Kidney glomerular epithelial cell (primary cell): ENCODE data around the gene ZNF275.
"Not testable (repeated sequence)": the region's sequence is repeated elsewhere in the genome, so short reads cannot be mapped to it uniquely, and the experiment has no call there.

Experiments used
- DNase-seq: peaks from one replicate; lab custom pipeline; 2025; lab: John Stamatoyannopoulos, UW

ZNF275 gene

DNA sequence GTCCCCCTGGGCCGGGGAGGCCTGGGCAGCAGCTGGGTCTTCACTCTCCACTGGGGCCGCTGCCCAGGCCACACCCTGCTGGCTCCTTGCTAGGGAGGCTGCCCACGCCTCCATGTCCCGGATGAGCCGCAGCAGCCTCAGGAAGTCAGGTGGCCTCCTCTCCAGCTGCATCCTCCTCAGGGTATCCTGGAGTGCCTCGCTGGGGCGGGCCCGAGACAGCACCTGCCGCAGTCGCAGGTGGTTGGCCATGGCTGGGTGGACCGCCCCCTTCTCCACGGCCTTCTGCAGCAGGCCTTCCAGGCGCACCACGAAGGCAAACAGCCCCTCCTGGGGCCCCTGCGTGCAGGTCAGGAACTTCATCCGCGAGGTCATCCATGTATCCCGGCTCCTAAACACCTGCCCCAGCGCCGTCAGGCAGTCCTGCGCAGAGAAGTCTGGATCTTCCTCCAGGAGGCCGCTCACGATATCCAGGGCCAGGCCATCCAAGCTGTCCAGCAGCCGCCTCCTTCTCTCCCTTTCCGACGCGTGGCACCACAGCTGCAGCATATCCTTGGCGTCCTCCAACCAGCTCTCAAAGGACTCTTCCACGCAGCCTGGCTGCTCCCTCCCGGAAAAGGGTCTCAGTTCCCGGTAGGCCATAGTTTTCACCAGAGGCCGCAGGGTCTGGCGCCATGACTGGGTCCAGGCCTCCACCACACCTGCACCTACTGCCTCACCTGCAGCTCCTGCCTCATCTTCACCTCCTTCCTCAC, 14.5 kb upstream of the ZNF275 start:
- no peak for DNase-seq

DNA sequence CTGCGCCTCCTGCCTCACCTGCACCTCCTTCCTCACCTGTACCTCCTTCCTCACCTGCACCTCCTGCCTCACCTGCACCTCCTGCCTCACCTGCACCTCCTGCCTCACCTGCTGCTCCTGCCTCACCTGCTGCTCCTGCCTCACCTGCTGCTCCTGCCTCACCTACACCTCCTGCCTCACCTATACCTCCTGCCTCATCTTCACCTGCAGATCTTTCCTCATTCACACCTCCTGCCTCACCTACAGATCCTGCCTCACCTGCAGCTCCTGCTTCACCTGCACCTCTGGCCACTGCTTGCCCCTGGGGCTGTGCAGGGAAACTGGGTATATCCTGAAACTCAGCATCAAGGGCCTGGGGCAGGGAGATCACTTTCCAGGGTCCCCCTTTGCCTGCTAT, 13.9 kb upstream of the ZNF275 start:
- not testable (repeated sequence) for DNase-seq

DNA sequence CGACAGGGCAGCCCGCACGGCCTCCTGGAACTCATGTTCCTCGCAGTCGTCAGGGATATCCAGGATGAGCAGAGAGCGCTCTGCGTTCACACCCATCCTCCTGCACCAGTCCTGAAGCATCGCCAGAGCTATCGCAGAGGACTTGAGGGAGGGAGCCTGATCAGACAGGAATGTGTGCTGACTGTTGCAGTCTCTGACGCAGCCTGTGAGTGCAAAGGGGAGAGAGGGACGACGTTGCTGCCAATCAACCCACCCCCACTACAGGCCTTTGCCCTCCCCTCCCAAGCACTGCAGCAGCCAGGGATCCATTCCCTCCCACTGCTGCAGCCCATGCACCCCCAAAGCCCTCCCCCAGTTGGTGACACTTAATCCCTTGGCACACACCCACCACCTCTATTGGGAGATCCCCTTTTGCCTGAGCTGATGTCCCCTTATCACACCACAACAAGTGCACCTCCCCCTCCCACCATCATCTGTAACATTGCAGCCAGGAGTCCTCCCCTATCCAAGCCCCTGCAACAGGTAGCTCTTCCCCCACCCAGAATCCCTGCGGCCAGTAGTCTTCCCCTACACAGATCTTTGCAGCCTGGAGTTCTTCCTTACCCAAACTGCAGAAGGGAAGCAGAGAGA, 13.3 kb upstream of the ZNF275 start:
- no peak for DNase-seq

DNA sequence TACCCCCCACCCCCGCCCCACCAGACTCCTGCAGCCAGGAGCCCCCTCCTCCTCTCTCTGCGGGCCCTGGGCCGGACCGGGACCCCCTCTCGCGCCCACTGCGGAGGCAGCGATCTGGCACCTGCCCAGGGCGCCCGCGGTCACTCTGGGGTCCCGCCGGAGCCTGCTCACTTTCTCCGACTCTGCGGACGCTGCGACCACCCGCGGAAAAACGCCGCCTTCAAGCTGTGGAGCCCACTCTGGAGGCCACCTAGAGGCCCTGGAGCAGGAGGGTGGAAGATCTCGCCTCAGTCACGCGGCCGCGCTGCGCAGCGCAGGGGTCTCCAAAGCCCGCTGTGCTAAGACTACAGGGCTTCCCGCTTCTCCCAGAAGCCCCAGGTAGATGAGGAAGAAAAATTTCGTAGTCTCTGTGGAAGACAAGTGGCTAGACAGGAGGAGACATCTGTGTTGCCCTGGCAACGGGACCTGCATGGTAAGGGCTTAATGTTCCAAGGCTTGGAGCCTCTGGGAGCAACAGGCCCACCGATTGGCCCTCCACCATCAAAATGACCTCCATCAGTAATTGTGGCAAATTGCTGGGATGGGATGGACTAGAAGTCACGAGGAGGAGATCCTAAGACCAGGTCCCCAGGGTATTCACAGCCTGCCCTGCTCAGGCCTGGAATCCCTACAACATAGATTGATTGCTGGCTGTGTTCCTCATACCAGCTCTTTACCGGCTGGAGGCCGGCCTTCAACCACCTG, 12.4 kb upstream of the ZNF275 start, which contains the start of gene PNMA6F:
PNMA6F (minus strand) TSS at position 387 of the 744 bp plus-strand sequence. CDS start 1,093 bp downstream, outside the sequence.
- no peak for DNase-seq

DNA sequence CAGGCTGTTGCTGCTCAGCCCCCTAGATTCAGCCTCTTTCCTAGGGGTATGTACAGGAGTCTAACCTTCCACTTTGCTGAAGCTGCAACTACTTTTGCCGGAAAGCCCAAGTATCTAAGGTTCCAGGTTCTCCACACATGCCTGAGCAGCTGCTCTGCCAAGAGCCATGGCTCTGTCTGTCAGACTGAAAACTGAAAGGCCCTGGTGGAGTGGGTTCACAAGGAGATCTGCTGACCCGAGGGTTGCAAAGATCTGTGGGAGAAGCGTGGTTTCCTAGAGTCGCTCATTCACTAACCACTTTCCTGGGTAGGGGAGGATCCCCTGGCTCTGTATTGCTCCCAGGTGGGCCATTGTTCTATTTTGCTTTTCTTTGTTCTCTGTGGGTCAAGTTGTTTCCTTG, 6.4 kb upstream of the ZNF275 start:
- no peak for DNase-seq

DNA sequence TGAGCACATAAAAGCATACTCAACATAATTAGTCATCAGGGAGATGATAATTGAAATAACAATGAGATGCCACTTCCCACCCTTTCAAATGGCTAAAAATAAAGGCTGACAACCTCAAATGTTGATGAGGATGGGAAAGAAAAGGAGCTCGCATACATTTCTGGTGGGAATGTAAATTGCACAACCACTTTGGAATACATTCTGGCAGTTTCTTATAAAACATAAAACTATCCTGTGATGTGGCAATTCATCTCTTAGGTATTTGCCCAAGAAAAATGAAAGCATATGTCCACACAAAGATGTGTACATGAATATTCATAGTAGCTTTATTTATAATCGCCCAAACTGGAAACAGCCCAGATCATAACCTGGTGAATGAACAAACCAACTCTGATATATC, 687 bp upstream of the ZNF275 start:
- DNase-seq: no peak

DNA sequence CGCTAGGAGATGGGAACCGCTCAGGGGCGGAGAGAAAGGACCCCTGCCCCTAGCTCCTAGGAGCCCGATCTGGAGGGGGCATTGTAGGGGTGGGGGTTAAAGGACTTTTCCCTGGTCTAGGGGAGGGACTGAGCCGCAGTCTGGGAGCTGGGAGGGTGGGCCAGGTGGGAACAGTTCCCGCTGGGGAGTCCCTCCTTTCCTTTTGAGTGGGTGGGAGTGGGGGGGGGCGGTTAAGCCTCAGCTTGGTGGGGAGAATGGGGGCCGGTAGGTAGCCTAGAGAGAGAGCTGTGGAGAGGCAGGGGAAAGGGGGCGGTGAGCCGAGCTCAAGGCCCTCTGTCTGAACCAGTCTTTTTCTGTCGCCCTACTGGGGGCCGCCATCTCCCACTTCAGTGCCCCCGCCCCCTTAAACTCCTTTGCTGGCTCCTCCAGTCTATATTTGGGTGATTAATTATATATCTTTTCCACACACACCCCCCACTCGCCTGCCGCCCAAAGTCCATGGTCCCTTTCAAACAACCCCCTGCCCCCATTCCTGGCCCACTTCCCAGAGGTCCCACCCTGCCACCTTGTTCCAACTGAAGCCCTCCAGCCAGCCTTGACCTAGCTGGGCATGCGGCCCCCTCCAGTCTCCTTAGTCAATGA, 822 bp downstream of the ZNF275 start:
- no peak for DNase-seq

DNA sequence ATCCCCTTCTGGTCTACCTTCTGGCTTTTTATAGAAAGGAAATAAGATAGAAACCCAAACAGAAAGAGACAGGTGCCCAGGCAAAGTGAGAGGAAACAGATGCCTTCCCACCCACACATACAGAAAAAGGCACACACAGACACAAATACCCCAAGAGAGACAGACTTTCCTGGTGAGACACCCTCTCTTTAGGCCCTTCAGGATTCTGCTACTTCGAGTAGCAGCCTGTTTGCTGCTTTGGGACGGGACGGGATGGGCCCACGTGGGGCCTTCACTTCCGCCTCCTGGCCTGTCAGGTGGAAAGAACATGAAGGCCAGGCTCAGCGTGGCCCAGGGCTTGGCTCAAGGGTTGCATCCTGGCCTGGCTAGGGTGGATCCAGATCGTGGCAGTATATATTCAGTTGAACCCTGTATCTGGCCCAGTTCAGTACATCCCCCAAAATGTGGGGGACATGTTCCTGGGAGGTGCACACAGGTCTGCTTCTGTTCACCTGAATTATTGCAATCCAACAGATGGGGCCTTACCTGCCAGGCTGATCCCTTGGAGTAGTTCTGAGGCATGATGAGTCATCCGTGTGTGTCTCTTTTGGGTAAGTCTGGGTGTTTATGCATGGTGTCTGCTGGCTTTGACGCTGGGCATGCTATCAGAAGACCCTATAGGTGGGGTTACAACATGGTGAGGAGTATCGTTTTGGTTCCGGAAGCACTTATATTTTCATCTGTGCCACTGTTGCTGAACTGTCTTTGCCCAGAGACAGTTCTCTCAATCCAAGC, 2.4 kb downstream of the ZNF275 start:
- DNase-seq: no peak

DNA sequence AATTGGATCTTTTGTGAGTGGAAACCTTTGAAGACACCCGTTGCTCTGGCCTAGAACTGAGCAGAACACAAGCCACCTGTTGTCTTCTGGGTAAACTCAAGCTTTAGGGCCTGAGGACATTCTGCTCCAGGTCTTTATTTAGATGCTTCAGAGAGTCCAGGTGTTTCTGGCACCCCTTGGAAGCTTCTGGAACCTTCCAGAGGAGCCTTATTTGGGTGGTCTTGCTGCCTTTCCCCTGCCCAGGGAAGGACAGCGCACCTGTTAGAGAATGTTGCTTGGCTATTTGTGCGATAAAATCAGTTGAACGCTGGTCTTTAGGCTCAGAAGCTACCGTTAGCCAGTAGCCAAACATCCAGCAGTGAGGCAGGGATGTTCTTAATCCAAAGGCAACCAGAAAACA, 3.0 kb downstream of the ZNF275 start:
- no peak for DNase-seq

DNA sequence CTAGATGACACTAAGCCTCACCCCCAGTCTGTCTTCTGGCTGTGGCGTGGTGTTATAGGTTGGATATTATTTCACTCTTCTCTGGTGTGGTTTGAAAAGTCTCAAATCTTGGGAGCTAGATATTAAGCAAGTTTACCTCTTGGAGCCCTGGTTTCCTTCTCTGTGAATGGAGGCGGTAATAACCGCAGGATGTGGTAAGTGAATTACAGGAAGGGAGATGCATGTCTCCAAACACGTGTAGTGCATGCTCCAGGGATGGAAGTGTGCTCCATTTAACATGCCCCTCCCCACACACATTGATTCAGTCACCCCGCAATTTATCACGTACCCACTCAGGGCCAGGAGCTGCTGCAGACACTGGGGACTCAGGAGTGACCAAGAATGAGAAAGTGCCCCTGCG, 4.9 kb downstream of the ZNF275 start:
- no peak for DNase-seq

DNA sequence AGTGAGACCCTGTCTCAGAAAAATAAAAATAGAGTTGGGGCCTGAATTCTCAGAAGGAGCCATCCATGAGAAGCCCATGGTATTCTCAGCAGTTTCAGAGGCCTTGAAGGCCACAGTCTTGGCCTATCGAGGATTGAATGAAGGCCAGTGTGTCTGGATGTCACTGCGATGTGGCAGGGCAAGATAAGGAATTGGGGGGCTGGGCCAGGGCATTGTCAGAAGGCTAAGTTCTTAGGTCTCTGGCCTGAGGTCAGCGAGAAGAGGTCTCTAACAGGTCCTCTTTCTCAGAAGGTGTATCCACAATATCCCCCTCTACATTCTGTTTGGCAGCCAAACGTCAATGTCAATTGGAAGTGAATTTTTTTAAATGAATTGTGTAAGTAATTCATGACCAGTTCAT, 5.7 kb downstream of the ZNF275 start:
- no peak for DNase-seq

DNA sequence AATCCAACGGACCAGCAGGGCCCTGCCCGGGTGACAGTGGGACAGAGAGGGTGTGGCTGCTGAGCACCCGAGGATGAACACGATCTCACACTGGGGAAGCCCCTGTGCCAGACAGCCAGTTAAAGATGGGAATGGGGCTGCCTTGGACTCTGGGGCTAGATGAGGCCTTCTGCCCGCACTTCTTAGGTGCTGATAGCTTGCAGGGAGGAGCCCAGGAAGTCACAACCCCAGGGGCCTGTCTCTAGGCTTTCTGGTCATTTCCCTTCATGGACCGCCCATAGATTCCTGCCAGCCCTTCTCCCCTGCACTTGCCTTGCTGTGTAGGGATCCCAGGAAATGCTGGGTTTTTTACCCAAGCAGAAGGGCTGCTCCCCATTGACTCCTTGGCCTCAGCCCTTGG, 6.2 kb downstream of the ZNF275 start:
- DNase-seq: no peak

DNA sequence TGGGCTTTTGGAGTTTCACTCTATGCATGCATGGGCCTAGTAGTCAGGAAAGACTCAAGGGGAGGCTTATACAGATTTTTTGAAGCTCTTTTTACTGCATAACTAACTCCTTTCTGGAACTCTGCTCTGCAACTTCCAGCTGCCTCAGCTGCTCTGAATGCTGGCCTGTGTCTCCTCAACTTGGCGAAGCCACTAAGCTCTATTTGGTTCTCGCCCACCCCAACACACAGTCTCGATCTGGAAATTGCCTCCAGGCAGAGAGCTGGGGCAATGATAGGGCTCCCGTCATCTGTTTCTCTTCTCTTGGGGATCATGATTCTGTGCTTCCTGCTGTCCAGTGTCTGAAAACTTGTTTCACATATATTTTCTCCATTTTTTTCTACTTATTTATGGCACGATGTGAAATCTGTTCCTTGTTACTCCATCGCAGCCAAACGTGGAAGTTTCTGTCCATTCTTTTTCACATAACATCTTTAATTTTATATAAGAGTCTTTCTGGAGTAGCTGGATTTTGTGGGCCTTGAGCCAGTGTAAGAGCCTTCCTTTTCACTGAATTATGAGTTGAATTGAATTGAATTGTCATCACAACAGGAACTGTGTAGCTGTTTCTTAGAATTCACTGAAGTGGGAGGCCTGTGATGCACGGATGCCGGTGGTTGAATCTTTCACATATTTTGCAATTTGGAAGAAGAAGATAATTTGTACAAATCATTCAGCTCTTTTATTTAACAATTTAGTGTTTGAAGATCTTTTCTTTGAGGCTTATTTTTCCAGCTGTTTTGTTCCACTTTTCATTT, 9.0 kb downstream of the ZNF275 start:
- no peak for DNase-seq

DNA sequence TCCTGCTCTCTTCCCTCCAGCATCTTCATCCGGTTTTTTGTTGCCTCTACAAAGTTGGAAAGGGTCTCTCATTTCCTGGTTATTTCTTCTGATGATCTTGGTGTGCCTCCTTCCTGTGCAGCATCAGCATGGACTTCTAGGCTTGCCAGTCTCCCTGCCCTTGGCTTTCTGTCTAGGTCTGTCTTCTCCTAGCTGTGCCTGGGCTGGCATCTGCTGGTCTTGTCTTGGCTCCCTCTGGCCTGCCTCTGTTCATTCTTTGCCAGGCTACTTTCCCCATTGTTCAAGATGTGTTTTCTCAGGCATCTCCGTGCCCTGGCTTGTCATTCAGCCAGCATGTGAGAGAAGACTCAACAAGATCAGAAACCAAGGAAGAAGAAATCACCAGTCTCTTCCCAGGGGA, 9.7 kb downstream of the ZNF275 start:
- DNase-seq: no peak

DNA sequence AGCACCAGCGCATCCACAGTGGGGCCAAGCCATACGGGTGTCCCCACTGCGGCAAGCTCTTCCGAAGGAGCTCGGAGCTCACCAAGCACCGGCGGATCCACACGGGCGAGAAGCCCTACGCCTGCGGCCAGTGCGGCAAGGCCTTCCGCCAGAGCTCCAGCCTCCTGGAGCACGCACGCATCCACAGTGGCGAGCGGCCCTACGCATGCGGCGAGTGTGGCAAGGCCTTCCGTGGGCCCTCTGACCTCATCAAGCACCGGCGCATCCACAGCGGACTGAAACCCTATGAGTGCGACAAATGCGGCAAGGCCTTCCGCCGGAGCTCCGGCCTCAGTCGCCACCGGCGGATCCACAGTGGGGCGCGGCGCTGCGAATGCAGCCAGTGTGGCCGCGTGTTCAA, 13.6 kb downstream of the ZNF275 start:
- no peak for DNase-seq

DNA sequence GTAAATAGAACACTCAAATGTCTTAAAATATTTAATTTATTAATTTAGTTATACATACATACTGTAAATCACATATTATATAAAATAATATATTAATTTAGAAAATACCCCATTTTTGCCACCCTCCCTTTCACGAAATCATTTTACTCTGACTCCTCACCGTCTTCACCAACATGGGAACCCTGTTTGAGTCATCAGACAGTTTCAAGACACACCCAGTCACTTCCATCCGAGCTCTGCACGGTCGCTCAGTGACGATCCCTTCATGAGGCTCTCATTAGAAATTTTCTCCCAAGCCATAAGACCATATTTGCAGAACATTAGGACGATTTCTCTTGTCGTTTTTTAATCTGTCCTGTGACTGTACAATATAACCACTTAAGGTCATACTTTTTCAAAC, 14.5 kb downstream of the ZNF275 start:
- DNase-seq: no peak

DNA sequence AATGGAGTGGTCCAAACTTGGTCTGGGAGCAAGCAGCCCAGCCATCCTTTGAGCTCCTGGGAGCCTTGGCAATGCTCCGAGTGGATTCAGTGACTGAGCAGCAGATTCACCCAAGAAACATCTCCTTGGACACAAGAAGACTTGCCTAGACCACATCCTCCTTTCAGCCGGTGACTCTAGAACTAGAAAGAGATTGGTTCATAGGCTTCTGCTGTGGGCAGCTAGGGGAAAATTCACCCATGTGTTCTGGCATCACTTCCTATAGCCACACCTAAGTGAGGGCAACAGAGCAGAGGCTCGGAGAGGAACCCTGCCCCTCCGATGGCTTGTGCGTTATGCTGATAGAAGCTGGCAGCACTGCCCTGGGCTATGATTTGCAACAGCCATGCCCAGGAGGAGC, 16.0 kb downstream of the ZNF275 start:
- DNase-seq: no peak

DNA sequence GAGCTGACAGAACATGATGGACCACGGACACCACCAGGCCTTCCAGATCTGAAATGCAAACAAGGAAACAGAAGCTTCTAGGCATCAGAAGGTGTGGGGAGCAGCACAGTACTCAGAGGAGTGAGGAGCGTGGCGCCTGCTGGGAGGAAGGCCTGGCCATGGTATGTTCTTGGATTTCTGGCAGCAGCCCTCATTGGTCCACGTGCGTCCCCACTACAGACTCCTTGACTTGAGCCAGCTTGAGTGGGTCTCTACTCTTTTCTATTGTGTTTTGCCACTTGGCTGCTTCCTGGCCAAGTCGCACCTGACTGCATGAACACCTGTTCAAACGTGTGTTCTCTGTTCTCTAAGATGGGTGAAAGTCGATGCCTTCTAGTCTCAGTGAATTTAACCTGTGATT, 18.0 kb downstream of the ZNF275 start:
- no peak for DNase-seq

DNA sequence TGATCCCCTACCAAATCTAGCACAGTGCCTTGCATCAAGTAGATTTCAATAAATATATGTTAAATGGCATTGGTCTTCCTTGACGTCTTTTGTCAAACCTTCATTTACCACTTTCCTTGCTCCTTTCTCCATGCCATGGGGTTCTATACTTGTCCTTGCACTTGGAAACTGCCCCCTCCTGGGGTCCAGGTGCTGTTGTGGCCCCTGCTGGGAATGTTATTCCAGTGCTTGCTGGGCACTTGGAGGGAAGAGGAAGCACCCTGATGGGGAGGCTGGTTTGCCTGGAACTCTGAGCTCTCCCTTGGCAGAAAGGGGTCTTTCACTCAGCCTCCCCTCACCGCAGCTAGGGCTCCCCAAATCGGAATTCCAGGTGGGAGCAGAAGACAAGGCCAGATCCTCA, 18.9 kb downstream of the ZNF275 start:
- DNase-seq: no peak

DNA sequence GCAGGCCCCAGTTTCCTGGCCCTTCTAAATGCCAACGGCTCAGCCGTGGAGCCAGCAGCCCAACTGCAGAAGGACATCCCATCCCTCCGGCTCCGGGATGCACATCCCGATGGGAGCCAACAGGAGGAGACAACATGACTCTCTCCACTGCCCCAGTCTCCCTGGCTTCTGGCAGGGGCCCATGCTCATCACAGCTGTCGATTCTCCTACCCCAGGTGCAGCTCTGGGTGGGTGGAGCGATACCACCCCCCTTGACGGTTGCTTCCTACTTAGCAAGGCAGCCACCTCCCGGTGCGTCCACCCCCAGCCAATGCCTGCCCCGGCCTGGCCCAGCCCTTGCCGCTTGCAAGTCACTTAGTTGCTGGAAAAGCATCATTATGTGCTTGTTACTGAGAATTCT, 19.5 kb downstream of the ZNF275 start:
- no peak for DNase-seq

DNA sequence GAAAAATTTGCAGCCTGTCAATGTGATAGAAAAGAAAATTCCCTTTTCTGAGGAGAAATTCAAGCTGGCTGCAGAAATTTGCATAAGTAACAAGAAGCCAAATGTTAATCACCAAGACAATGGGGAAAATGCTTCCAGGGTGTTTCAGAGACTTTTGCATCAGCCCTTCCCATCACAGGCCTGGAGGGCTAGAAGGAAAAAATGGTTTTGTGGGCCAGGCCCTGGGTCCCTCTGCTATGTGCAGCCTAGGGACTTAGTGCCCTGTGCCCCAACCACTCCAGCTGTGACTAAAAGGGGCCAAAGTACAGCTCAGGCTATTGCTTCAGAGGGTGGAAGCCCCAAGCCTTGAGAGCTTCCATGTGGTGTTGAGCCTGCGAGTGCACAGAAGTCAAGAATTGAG, 23.9 kb downstream of the ZNF275 start:
- no peak for DNase-seq
